NCI-H1048 (cell line): ENCODE data around the gene CCNY.

Experiments used
- DNase-seq: peaks from one replicate; lab custom pipeline; 2025; lab: John Stamatoyannopoulos, UW

Gene CCNY

DNA sequence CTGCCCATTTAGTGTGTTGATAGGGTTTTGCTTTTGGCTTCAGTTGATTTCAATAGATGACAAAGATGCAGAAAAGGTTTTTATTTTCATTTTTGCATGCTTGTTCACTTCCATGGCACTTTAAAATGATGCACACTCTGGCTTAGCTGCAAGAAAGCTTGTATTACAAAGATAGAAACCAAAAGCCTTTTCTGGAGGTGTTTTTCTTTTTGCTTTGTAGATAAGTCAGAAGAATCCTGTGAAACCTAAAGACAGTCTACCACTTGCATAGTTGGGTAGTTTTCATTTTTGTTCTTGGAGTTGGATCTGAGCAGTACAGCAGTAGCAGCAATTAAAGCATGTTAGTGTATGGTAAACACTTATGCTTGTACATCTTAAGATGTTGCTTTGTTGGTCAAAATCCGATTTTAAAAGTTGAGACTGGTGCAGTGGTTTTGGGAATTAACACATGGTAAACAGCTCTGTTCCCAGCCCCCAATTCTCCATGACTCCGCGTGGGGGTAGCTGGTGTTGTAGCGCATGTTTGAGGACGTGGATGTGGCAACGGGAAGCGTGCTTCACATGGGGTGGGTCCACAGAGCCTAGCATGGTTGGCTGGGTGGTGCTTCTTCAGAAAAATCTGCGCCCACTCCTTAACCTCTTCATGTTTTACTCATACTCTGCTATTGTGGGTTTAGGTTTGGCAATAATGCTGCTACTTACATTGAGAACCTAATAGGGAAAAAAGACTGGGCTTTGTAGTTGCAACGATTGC is 19.8 kb downstream of the CCNY start:
- DNase-seq, result no peak

DNA sequence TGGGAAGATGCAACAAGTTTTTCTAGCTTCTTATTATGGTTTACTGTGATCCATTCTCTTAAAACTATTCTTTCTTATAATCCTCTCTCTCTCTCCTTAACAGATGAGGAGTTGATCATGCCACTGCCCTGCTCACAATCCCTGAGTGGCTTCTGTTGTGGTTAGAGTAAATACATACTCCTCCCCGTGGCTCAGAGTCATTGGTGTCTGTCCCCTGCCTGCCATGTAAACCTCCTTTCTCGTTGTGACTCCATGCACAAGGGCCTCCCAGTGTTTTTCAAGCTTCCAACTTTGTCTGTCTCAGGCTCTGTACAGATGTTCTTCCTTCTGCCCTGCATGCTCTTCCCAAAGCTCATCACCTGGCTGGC is 20.4 kb downstream of the CCNY start:
- DNase-seq, result no peak

DNA sequence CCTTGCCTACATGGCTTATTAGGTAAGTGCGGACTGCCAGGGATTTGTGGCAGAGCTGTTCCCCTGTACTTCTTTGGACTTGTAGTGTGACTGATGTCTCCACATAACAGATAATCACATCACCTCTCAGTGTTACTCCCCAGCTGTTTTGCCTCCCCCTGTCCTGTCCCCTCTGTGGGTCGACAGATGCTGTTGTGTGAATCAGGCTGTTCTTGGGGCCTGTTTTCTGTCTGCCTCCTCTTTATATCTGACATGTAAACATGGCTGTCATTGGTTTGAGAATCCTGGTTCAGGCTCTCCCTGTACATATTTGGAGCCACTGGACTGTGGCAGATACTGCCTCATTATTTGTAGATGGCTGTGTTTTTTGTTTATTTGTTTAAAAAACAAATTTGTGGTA is 22.7 kb downstream of the CCNY start:
- DNase-seq, result no peak

DNA sequence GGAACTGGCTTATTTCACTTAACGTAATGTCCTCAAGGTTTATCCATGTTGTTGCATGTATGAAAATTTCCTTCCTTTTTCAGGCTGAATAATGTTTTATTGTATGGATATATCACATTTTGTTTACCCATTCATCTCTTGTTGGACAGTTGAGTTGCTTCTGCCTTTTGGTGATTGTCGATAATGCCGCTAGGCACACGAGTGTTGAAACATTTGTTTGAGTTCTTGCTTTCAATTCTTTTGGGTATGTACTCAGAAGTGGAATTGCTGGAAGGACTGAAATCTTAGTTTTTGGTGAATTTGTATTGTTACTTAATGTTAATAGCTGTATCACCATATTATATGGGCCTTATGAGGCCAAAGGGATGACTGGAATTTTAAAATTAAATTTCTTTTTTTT is 23.6 kb downstream of the CCNY start:
- no peak for DNase-seq

DNA sequence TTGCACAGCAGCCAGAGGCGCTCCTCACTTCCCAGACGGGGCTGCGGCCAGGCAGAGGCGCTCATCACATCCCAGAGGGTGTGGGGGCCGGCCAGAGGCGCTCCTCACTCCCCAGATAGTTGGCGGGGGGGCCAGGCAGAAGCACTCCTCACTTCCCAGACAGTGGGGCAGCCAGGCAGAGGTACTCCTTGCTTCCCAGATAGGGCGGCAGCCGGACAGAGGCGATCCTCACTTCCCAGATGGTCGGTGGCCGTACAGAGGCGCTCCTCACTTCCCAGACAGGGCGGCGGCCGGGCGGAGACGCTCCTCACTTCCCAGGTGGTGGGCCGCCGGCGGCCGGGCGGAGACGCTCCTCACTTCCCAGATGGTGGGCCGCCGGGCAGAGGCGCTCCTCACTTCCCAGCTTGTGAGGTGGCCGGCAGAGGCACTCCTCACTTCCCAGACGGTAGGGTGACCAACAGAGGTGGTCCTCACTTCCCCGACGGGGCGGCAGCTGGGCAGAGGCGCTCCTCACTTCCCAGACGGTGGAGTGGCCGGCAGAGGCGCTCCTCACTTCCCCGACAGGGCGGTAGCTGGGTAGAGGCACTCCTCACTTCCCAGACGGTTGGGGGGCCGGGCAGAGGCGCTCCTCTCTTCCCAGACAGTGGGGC is 26.5 kb downstream of the CCNY start:
- DNase-seq, result no peak

DNA sequence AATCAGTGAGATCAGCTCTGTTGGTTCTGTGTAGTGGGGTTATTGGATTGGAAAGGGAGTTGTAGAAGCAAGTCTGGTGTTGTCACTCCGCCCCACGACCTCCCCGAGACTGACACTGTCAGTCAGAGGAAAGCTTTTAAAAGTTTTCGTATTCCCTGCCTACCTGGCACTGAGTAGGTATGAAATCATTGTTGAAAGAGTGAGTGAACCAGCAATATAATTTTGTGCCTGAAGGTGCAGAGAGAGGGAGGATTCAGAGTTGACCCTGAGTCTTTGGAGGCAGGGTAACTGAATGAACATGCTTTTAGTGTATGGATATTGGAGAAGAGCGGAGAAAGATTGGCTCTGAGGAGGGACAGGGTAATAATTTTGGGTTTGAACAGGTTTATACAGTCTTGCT is 27.3 kb downstream of the CCNY start:
- no peak for DNase-seq

DNA sequence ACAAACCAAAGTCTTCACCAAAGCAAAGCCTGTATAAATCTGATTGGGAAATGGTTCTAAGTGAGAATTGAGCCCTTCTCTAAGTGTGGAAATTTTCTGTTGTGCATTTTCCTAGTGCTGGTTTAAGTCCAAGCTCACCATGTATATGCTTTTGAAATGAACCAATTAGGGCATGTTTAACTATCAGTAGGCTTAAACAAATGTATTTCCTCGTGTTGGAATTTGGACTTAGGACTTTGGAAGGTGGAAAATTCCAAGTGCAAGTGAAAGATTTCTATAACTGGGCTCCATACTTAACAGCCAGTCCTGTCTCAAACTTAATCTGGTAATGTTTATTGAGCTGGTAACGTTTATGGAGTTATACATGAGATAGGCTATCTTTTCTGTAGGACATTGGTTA is 28.5 kb downstream of the CCNY start:
- no peak for DNase-seq

DNA sequence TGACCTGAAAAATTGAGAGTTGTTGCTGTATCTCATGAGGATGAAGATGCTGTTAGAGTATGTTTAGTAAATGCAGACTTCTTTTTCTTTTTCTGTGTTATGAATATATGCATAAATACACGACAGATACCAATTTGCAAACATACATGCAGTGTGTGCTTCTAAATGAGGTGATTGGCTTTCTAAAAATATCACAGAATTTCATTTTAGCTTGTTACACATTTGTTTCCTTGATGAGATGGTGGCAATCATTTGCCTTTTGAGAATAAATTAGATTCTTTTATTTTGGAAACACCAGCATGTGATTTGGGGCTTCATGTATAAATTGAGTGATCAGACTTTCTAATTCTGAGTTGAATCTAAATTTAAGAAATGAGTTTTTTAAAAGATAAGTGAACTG is 29.7 kb downstream of the CCNY start:
- DNase-seq, result no peak

DNA sequence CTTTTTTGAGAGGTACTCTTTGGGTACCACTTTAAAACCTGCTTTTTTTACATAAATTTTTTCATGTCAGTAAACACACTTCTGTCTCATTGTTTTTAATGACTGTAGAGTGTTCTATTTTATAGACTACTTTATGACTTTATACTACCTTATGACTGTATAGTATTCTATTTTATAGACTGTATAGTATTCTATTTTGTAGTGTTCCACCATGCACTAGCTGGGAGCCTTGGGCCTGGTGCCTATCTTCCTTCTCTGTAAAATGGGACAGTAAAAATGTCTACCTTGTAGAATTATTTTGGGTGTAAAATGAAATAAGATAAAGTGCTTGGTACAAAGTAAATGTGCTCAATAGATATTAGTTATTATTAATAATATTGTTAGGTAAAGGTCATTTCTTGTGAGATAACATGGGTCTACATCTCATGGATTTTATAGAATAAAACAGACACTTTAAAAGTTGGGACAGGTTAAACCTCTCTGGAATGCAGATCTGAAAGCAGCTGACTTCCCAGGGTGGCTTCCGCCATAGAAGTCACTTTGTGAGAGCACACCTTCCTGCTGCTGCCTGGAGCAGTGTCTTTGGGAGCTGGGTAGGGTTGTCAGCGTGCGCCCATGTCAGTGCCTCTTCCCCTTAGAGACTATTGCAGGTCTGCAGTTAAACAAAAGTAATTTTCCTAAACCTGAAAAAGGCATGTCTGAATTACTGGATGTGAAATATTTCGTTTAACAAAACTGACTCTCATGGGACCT is 31.0 kb downstream of the CCNY start:
- no peak for DNase-seq

DNA sequence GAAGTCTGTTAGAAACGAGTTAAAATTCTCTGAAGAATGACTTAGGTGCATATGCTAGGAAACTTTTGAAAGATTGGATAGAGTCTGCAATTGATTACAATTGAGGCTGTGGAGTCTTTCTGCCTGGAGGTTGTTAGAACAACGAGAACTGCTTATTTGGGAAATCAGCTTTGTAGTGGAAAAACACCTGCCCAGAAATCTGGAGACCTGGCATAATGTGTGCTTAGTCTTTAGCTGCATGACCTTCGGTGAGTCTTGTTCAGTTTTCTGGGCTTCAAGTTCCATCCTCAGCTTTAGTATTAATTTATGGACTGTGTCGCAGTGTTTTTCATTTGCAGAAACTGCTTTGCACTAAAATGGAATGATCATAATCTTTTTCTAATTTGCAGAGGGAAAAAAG is 31.7 kb downstream of the CCNY start:
- no peak for DNase-seq

DNA sequence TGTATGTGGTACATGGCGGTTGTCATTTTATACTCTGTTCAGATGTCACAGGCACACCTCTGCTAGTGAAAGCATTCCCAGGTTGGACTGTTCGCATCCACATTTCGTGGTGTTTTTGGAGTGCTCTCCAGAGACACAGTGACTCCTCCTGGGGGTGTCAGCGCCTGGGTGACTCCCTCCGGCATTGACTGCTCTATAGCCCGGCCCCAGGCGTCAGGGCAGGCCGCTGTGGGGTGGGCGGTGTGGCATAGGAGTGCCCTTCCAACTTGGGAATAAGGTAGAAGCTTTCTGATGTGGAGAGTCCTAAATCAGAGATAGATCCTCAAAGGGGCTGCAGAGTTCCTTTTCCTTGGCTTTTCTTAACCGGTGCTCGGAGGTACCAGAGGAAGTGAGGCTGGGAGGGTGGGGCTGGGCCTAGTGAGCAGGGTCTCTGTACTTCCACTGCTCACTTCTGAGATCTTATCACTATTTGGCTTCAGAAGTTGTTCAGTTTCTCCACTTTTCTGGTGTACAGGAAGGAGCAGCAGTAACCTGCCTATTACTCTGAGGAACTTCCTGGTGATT is 32.3 kb downstream of the CCNY start:
- no peak for DNase-seq

DNA sequence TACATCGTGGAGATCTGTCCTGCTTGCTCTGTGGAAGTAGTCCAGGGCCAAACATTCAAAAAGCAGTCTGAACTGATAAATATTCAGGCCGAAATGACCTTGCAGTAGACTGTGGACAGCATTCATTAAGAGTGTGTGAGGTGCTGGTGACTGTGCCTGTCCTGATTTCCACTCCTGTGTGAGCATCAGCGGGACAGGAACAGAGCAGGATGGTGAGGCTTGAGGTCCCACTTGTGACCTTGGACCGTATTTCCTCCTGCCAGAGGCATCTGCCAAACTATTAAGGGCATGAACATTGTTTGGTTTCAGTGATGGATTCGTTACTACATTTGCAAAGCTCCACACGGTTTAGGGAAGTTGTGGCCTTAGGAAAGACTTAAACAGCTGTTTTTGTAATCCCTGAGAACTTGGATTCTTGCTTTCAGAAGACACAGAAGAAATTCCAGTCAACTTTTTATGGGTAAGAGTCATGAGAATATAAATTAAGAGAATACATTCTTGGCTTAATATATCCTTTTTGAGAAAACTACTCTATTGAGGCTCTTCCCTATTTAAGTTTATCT is 32.8 kb downstream of the CCNY start:
- no peak for DNase-seq

DNA sequence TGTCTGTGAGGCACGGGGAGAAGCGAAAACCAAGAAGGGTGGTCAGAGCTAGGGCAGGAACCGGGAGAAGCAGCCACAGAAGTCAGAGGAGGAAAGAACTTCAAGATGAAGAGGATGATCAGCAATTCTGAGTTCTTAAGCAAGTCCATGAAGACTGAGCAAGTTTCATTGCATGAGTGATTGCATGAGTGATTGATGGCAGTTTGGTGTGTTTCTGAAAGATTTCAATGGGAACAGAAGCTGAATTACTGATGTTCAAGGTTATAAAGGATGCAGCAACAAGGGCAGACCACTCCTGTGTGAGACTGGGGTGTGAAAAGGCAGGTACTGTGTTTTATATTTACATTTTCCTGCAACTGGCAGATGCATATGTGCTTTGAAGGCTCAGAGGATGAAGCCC is 35.4 kb downstream of the CCNY start:
- no peak for DNase-seq

DNA sequence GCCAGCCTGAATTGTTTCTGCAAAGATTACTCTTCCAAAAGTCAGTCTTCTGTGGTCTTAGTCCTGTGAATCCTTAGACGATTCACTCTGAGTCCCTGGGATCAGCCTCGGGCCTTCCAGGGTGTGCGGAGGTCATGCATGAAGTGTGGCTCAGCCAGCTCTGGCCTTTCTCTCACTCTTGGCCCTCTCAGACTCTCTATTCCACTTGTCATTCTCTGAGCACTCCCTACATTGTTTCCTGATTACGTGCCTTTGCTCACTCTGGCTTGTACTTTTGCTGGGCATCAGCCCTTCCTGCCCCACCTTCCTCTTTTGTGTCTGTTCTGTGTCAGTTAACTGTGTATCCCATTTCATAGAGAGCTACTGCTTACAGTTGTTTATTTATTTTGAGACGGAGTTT is 36.0 kb downstream of the CCNY start:
- no peak for DNase-seq

DNA sequence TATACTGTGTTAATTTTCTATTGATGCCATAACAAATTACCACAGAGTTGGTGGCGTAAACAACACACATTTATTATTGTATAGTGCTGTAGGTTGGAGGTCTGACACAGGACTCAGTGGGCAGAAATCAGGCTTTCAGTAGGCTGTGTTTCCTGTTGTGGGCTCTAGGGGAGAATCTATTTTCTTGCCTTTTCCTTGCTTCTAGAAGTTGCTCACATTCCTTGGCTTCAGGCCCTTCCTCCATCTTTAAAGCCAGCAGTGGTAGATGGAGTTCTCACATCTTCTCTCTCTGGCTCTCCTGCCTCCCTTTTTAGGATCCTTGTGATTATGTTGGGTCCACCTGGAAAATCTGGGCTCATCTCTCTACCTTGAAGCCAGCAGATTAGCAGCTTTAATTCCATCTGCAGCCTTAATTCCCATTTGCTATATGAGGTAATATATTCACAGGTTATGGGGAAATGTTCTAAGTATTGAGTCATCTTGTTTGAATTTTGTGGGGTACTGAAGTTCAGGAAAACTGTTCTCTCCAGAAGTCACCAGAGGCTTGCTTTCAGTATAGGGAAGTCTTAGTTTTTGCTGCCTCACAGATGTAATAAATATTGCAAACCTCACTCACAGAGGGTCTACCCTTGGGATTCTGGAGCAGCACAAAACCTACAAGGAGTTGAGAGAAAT is 38.9 kb downstream of the CCNY start:
- DNase-seq, result no peak

DNA sequence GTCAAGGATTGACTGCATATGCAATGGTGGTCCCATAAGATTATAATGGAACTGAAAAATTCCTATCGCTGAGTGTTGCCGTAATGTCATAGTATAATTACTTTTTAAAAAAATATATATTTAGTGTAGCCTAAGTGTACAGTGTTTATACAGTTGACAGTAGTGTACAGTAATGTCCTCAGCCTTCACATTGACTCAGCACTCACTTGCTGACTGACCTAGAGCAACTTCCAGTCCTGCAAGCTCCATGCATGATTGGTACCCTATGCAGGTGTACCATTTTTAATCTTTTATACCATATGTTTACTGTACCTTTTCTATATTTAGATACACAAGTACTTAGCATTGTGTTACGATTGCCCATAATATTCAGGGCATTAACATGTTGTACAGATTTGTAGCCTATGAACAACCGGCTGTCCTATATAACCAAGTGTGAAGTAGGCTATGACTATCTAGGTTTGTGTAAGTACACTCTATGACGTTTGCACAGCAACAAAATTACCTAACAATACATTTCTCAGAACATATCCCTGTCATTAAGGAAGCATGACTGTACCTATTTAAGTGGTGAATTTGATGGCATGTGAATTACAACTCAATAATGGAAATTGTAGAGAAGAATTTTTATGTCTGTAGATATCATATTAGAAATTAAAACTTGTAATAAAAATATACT is 40.9 kb downstream of the CCNY start:
- DNase-seq, result no peak

DNA sequence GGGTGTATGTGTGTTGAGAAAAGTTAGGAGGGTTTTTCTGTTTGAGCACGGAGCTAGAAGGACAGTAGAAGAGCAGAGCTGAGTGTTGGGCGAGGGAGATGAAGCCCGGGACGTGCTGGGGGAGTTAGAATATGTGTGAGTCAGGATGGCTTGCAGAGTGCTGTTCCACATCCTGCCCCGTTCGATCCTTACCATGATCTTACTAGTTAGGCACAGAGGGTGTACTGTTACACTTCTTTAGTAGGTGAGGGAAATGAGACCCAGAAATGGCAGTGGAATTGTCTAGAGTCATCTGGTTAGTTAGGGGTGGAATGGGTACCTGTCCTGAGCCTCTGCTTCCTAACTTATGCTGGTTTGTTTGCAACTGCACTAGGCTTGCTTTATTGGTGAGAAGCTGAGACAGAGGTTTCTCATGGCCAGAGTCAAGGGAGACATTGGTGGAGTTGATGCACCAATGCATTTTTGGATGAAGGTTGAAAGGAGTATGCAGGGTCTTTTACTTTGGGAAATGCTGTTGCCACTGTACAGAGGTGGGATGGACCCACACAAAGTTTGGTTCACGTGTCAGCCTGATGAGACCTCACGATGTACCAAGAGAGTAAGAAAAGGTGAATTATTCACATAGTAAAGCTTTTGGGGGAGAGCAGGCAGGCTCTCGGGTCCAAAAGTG is 42.4 kb downstream of the CCNY start:
- DNase-seq, result no peak

DNA sequence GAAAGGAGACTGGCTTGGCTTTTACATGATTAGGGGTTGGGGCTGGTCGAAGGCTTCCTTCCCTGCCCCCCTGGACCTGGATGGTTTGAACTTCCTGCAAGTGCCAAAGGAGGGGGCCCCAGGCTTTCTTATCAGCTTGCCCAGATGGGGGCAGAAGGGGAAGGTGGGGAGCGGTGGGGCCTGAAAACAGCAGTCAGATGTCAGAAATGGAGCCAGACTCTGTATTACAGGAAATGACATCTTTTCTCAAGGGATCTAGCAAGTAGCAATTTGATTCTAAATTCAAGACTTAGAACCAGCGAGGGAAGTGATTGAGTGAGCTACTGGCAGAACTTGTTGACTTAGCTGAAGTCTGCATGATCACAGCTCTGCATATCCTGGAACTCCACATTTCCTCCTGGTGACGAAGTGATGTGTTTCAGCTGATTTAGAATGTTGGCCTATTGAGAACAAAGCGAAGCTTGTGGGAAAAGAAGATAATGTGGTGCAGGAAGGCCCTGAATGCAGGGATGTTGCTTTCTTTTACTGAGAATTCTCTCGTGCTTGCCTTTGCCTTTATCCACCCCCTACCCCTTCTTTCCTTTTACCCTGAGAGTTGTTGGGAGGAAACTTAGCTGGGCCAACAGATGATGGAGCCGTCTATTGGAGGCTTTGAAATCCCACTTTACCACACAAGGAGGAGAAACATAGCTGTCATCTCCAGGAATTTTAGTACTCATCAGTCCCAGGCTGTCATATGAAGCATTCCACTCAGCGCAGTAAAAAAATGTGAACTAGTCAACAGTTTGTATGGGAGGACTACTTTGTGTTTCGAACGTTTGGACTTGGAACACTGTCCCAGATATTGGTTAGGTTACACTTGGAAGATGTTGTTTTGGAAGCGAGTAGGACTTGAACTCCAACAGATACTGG is 43.2 kb downstream of the CCNY start:
- DNase-seq, result no peak

DNA sequence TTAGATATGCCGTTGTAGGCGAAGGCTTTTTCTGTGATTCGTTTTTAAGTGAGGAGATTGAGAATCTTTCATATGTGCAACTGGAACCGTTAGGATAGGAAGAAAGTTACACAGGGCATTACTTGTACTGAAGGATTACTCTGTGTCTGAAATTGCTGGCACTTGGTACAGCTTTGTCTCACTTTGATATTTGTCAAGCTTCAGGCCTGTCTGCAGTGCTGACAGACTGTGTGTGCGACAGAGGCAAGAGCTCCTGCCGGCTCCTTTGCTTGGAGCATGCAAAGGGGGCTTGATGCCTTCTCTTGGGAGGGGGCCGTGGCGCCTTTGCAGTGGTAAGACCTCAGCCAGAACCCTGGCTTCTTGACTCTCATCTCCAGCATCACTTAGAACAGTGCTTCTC is 45.8 kb downstream of the CCNY start:
- DNase-seq, result no peak
